LNCAP (cell line): ENCODE data around the gene METTL14.

Source experiments
- CTCF ChIP-seq: fragments of 450-650 bp; IDR thresholded peaks from 2 replicates; pipeline ENCODE4 v1.5.1; 2017; ENCODE audit warnings: mild to moderate bottlenecking

The METTL14 gene

DNA sequence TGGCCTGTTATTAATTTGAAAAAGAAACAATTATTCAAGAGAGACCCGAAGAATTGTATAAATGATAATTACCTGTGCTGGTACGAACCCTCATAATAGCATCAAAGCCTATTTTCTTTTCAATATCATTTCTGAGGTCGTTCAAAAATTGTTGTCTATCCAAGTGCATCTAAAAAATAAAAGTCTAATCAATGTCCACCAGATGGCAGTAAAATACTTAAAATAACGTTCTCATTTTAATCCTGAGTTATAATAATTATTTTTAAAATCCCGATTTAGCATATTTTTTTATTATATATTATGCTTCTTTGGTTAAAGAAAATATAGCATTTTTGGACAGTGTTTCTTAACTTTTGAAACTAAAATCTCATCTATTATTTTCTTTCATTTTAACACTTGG is 55.7 kb downstream of the METTL14 start:
- peak; percentile 34 for TF ChIP-seq CTCF

- TF ChIP-seq CTCF = no peak
Observed at GRCh38 chr4:118741301-118741855, 56.2 kb downstream of the METTL14 start.

GRCh38 chr4:118742050-118742449 is 56.9 kb downstream of the METTL14 start:
- no peak for TF ChIP-seq CTCF

DNA sequence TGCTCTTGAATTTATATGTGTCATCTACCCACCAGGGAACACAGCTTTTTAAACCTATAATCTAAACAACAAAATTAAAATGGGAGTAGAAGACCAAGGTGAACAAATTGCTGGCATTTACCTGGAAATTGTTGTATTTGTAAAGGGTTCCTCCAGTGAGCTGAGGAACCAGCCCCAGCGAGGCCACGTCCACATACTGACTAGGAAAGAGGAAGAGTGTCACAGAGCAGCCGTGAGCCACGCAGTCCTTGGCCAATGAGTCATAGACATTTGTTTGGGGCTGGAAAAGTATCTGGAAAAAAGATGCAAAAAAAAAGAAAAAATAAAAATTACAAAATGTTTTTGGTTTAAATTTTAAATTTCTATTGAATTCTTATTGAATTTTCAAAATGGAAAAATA is 58.7 kb downstream of the METTL14 start:
- no peak for TF ChIP-seq CTCF

DNA sequence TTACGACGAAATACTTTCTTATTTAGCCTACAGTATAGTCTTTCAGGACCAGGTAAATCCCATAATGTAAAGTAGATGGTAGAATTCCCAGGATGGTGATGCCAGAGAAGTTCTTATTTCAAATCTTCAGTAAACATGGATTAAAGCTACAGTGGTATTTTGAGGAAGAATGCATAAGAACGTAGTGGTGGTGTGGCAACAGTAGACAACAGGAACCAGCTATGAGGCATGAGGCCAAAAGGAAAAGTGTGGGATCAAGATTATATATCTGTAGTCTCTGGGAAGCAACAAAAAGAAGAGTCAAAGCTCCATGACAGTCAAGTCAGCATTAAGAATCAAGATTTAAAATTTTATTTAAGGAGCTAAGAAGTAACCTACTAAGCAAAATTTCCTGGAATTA is 60.2 kb downstream of the METTL14 start:
- TF ChIP-seq CTCF = no peak

DNA sequence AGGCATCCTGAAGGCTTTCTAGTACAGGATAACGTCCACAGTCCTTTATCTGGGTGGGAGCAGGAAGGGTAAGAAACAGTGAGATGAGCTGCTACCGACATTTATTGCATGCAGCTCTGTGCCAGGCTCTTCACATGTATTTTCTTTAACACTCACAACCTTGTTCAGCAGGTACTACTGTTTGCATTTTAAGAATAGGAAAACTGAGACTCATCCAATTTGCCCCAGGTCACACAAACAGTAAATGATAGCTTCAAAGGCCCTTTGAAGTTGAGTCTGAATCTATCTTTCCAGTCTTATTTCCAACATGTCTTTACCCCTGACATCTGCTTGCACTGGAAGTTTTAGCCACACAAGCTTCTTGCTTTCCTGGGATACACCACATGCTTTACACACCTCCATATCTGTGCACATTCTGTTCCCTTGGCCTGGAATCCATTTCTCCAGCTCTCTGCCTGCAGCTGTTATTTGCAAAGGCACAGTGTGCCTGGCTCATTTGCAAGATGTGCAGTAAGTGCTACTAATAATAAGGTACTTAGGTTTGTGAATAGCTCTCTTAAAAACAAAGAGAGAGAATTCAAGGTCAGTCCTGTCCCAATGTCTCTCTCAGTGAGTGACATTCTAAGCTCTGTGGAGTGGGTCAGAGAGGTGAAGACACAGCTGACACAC is 61.2 kb downstream of the METTL14 start:
- no peak for TF ChIP-seq CTCF

- TF ChIP-seq CTCF = no peak
Observed at GRCh38 chr4:118749347-118749988, 64.3 kb downstream of the METTL14 start.
